SIG-M5 treated with dmso at 0.1 percent for 504 hours (cell line): ENCODE measurements around the gene ACAA2.

Source experiments
- DNase-seq: peaks from one replicate; lab custom pipeline; 2025; ENCODE audit not compliant: unreplicated experiment; lab: John Stamatoyannopoulos, UW

Gene ACAA2

DNA sequence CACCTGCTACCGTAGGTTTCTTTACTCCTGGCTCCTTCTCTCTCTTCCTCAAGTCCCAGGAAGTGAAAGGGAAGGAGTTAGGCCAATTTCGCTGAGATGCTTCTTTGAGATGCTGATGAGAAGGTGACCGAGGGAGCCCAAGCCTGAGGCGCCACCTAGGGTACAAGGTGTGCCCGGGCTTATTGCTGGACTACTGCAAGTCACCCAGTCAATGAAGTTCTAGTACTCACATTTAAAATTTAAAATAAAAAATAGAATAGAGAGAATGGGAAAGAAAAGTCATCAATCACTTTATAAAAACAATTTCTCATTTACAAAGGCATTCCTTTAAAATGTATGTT lies 45.3 kb downstream of the ACAA2 start:
- no peak for DNase-seq

DNA sequence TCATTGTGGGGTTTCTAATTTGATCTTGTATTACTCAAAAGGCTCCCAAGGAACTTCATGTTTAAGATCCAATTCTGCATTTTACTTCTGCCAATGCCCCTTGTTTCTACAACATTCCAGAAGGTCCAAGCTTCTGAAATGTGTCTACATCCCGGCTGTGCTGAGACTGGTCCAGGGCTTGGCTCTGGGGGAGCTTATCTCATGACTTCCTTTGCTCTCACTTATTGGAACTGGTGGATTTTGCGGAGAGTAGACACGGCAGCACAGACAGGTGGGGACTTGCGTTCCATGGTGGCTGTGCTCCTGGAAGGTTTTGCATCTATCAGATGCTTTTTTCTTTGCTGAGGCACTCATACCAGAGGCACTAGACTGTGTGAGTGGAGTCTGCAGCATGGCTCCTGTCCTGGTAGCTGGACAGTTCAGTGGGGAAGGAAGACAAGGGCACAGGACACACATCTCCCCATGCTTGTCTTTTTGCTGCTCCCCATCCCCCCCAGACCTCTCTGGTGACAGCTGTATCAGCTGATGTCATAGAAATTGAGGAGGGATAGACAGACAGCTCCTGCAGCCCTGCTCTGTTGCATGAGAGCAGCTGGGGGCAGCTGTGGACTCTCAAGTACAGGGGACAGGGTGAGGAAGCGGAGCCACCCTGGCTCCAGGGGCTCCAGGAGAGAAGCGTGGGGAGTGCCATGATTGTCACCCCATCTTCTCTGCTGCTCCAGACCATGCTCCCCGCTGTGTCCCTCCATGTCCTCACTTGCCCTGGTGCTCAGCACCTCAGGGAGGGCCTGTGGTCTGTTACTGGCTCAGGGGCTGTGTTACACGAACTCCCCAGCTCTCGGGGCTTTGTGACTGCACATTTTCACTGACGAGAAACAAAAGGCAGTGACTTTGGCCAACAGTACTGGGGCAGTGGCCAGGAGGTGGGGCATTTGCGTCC lies 46.0 kb downstream of the ACAA2 start:
- DNase-seq, result no peak

DNA sequence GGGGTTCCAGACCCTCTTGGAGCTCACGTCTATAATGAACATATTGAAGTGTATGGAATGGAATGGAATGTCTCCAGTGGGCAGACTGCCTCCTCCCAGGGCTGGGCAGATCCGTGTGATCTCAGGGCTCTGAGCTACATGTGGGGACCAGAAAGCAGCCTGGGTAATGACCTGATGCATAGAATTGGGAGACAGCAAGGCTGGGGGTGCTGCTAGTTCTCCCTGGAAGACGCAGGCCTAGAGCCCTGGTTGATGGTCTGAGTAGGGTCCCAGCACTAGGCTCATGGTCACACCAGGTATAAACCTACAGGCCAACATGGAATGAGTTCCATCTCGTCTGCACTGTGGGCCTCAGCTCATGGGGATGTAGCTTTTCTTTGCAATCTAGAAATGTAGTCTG lies 46.7 kb downstream of the ACAA2 start:
- no peak for DNase-seq

DNA sequence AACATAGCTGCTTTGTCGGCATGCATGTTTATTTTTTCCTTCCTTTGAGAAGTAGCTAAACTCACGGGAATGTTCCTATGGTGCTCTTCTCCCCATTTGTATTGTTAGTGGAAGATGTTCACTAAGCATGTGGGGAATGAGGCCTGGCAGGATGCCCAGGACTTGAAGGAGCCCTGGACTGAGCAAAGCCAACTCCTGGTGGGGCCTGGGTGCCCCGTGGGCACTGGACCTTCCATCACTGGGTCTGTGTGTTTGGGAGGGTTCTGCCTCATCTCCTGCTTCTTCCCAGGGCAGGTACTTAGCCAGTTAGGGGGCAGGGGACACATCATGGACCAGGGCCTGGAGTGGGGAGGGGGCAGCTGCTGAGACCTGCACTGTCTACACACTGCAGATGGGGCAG lies 49.3 kb downstream of the ACAA2 start:
- DNase-seq, result no peak

DNA sequence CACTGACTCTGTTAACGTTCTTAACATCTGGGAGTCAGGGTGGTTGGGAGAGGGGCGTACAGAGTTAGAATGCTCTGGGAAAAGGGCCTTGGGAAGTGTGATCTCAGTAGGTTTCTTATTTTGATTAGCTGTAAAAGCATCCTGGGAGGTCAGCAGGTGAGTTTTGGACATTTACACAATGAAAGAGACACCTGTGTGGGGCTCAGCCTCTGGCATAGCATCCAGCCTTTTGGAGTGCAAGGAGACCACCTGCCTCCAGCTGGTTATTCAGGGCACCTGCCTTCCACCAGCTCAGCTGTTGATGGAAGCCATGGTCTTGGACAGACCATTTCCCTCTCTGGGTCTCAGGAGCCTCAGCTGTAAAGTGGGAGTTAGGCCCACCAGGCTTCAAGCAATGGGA lies 49.7 kb downstream of the ACAA2 start:
- no peak for DNase-seq

DNA sequence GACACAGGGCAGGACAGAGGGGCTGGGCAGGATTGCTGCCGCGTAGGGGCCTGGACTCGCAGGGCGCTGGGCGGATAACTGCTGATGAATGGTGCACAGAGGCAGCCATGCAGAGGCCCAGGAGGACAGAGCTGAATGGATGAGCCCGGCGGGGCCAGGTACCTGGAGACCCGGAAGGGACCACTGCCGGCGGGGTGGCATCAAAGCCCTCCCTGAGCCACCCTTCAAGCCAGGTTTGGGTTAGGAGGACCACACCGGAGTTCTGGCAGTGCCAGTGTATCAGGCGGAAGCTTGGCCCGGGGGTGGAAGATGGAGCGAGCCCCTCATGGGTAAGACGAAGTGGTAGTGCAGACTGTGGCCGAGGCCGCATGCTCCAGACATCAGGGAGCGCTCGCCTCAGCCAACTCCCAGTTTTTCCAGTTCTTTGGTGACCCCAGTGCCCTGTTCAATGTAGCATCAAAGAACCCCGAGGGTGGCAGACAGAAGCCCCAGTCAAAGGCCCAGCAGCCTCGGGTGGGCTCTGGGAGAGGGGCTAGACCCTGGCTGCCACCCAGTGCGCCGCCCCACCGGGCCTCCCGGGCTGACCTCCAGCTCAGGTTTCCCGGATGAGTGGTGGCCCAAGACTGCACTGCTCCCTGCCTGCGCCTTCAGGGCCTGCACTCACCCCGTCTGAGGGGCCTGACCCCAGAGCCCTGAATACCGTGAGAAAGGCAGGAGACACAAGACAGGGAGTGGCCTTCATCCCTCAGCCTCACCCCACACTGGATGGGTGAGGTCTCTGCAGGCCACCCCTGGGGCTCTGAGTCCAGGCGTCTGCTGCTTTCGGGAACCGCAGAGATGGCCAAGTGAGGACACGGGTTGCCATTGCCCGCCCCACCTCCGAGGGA lies 50.9 kb downstream of the ACAA2 start:
- DNase-seq, result no peak

DNA sequence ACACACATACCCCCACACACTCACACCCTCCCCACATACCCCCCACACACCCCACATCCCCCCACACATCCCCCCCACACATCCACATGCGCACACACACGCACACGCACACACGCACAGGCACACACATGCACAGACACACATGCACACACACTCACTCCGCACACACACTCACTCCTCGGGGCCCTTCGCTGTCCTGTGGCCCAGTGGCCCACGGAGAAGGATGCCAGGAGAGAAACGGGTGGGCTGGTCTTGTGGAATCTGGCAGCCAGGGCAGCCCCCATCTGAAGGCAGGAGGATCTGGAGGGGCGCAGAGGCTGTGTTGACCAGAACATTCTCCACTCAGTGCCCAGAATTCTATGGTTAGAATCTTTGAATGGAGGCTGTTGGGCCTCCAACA lies 51.6 kb downstream of the ACAA2 start:
- DNase-seq, result no peak

DNA sequence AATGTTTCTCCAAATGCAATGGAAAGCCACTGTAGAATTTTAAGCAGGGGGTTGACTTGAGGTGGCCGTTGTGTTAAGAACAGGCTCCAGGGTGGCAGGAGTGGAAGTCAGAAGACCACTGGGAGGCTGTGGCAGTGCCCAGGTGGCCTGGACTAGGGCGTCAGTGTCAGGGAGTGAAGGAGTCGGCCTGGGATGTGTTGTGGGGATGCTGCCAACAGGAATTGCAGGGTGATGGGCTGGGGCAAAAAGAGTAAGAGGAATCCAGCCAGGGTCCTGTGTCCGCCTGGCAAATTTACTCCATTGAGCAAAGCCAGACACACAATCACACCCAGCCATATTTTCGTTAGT lies 55.1 kb downstream of the ACAA2 start:
- DNase-seq, result no peak

DNA sequence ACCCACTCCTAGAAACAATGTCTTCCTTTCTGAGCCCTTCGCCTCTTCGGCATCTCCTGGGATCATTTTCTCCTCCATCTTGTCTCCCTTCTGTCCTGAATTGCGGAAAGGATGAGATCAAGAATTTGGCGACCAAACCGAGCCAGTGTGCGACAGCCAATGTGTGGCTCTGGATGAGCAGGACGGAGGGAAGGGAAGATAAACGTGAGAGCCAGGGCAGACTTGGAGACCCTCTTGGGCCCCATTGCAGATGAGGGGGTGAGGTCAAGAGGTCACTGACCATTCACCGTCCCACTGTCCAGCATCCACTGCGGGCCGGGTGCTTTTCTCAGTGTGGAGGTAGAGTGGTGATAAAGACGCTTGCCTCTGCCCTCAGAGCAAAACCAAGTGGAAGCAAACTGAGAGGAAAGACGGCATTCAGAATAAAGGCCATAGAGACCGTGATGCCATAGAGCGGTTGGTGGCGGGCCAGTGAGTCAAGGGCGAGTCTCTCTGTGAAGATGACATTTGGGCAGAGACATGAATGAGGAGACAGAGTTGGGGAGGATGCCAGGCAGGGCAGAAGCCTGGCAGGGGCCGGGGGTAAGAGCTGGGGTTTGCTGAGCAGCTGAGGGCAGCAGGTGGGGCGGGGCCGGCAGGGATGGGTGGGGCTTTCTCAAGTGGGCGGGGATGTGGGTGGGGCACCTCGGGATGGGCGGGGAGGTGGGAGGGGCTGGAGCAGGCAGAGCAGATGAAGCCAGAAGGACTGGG lies 55.6 kb downstream of the ACAA2 start:
- DNase-seq, result no peak

DNA sequence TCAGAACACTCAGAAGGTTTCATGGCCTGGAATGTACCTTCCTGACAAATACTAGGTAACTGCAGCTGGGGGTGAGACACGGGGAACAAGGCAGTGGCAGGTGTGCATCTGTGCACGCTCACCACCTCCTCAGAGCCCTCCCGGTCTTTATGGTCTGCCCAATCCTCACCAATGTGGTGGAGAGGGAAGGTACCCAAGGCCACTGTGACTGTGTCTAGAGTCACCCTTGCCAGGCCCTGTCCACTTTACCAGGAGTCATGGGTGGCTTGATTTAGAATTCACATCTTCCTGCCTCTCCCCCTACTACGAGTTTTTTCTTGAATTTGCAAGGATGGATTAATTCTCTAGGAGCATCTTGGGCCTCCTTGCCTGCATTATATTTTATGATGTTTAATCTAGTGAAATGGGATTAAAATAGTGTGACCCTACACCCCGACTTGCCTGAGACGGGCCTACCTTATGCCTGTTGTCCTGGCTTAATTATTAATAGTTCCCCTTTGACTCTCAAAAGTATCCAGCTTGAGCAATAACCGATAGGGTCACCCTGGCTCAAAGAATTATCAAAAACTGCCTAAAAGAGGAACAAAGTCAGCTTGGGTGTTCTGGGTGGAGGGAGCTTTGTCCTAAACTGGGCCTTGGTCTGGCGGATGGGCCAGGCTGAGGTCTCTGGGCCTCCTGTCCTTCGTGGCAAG lies 56.5 kb downstream of the ACAA2 start:
- DNase-seq, result peak; percentile 16

DNA sequence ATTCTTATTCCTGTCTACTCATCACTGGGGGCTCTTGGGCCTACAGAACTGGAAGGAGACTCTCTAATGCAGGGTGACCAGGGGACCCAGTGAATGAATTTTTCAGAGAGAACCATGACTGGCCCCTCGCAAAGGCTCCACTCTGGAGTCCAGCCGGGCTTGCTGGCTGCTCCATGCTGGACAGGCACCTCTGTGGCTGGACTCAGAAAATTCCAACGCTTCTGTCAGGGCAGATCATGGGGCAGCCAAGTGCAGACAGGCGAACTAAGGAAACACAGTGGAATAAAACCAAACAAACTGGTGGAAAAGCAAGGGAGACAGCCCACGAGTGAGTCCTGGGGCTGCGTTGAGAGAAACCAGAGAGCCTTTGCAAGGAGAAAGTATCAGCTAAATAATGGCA lies 57.2 kb downstream of the ACAA2 start:
- DNase-seq, result no peak

DNA sequence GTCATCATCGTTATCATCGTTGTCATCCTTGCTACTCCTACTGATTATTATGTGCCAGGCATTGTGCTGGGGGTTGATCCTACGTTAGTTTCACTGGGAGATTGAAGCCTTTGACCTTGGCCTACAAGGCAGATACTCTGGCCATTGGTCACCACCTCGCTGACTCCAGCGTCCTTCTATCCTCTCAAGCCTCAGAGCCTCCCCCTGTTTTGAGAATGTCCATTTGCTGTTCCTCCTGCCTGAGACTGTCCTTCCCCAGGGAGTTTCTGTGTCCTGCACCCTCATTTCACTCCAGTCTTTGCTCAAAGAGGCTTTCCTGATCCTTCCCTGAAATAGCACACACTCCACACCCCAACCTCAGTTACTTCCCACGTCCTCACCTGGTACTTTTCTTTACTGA lies 57.8 kb downstream of the ACAA2 start:
- no peak for DNase-seq

DNA sequence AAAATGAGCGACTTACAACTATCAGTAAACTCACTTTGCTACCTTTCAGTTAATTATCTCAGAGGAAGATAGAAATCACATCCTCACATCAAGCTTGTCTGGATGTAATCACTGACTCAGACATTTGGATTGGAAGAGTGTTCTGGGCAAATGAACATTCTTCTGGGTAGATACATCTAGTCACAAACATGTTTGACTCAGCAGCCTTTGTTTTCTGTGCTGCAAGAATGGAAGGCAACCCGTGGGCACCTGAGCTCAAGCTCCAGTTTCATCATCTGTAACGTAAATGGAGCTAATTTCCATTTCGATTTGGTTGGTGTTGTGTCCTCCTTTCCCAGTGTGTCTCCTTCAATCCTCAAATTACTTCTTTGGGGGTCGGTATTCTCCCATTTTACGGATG lies 58.5 kb downstream of the ACAA2 start:
- DNase-seq, result no peak

DNA sequence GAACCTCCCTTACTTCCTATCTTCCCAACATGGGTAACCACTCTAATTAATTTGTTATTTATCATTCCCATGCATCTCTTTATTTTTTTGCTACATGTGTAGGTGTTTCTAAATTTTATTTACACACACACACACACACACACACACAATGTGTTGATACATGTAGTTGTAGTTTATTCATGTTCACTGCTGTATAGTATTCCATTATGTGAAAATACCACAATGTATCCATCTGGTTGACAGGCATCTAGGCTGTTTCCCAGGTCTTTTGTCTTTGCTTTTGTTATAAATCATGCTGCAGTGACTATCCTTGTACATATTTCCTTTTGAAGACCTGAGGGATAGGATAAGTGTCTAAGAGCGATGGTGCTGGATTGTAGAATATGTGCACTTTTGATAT lies 59.7 kb downstream of the ACAA2 start:
- no peak for DNase-seq

DNA sequence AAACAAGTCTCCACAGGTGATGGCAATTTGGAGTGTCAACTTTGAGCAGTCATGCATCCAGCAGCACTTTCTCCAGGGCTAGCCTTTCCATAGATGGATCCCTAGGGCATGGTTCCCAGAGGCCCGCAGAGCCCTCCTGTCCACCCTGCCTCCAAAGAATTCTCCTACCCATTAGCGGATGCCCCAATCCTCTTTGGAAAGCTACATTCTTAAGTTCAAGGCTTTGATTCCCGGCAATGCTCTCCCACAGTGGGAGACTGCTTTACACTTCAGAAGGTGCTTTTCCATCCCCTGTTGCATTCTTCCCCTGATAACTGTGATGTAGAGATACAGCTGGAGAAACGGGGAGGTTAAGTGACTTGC lies 61.3 kb downstream of the ACAA2 start:
- DNase-seq, result no peak

DNA sequence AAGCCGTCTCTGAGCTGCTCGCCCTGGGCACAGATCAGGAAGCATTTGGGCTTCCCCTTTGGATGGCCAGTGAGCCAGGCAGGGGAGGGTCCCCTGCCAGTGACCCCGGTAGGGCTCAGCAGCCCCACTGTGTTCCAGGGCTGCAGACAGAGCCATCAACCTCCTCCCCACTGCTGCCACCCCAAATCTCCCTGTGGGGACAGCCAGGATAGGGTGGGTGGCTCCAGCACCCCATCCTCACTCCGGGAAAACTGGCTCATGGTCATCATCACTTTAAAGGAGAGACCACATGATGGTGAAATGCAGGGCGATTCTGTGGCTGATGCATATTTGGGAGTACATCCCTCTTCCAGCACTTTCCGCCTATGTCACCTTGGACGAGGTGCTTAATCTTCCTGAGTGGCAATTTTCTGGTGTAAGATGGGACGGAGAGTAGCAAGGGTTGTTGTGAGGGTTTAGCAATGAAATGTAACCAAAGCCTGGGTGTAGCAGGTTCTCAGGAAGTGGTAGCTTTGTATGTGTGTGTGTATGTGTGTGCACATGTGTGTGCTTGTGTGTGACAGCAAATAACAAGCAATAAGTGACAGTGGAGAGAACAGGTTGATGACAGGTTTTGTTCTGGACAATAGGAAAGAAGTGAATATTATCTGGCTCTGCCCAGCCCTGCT lies 61.8 kb downstream of the ACAA2 start:
- no peak for DNase-seq

DNA sequence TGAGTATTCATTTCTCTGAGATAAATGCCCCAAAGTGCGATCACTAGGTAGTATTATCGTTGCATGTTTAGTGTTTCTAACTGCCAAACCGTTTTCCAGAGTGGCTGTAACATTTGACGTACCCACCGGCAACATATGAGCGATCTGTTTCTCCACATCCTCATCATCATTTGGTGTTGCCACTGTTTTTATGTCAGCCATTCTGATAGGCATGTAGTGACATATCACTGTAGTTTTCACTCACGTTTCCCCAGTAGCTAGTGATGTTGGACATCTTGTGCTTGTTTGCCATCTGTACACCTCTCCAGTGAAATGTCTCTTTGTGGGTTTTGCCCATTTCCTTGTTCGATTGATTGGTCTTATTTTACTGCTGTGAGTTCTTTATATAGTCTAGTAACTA lies 63.8 kb downstream of the ACAA2 start:
- DNase-seq, result no peak

DNA sequence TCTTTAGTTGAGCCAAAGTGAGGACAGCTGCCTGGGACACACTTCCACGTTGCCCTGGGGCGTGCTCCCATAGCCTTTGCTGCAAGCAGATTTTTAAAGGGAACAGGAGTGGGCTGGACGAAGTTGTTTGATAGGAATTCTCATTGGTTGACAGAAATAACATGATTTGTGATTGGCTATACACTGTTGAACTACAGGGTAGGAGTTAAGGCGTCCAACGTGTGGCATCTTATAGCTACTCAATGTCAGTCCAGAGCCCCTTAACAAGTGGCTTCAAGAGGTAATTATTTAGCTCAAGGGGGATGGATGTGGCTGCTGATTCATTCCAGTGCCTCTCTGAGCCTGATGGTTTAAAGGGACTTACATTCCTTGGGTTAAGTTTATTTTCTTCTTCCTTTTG lies 65.5 kb downstream of the ACAA2 start:
- DNase-seq, result no peak

DNA sequence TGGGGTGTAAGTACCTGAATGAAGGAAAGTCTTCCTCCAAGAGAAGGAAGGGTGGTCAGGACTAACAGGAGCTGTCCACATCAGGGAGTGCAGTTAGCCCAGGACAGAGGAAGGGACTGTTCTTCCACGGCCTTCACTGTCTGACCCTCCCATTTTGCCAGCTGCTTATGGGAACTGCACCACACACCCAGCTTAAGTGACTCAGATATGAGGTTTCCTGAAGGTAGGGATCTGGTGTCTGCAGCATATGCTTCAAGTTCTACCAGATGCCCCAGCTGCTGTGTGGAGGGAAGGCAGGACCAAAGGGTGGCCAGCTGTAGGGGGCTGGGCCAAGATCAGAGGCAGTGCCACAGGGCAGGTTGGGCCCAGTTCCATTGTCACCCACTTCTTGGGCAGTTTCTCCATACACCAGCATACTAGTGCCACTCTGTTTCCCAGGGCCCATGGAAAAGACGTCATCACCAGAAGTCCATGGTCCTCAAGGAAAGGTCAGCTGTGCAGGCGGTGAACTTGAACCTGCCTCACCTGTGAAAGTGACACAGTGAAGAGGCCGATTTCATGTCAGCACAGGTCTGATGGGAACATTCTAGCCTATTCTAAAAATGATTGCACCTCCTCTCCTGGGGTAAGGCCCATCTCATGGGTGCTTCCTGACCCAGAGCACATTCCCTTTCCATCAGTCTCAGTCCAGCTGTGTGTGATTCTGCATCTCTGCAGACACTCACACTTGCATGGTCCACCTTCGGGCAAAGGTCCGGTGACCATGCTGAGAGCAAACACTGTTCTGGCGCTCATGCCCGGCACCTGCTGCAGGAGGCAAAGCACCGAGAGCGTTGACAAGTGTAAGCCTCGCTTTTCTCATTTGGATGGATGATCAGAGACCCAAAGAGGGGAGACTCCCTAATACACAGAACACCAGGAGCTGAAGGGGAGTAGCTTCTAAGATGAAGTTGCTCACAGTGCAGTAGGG lies 68.0 kb downstream of the ACAA2 start:
- no peak for DNase-seq
